ENCODE data around the gene AHCYL1. TPM values are rescaled to one million over a fixed set of nuclear protein-coding genes. Genes with fewer than 3 reads are reported as not detected.

AHCYL1 gene
- total and polyA plus RNA-seq, 7 donors = 42.6 to 76.7 (median 58.2) TPM

- H3K27ac ChIP-seq = peak overlapping the region in 1 of 4 donors; percentile 32
- H3K27me3 ChIP-seq = no peaks in the 10 kb centered on the region
- H3K36me3 ChIP-seq = peaks cover 33 to 100% (median 74%) of the 10 kb centered on the region in 4 donors
- WGBS, 2 donors = 70 to 82% methylated on average over 11 of the region's 11 CpGs
- no peak for DNase-seq
- H3K9me3 ChIP-seq = no peaks in the 10 kb centered on the region
- peaks cover 0 to 17% (median 15%) of the 10 kb centered on the region in 4 donors for H3K4me1 ChIP-seq
- H3K4me3 ChIP-seq = no peak overlapping the region
- intact Hi-C loops (cut with DNase I) = no loop called here
- no peak for TF ChIP-seq POLR2AphosphoS5 (IDR thresholded peaks at IDR 0.05)
- no peak for TF ChIP-seq EP300 (IDR thresholded peaks at IDR 0.05)
- TF ChIP-seq POLR2A (IDR thresholded peaks at IDR 0.05) = no peak
- no peak for TF ChIP-seq CTCF (IDR thresholded peaks at IDR 0.05)
Observed at GRCh38 chr1:110049801-110050601, 65.4 kb downstream of the AHCYL1 start.

- H3K27me3 ChIP-seq = no peaks in the 10 kb centered on the region
- no peak overlapping the region for H3K4me3 ChIP-seq
- H3K9me3 ChIP-seq = no peaks in the 10 kb centered on the region
- 85 to 86% methylated on average over 4 of the region's 4 CpGs for WGBS, 2 donors
- peaks cover 31 to 100% (median 70%) of the 10 kb centered on the region in 4 donors for H3K36me3 ChIP-seq
- DNase-seq = no peak
- peaks cover 0 to 18% (median 17%) of the 10 kb centered on the region in 4 donors for H3K4me1 ChIP-seq
- TF ChIP-seq CTCF (IDR thresholded peaks at IDR 0.05) (no peak), POLR2A (IDR thresholded peaks at IDR 0.05) (no peak), EP300 (IDR thresholded peaks at IDR 0.05) (no peak), POLR2AphosphoS5 (IDR thresholded peaks at IDR 0.05) (no peak)
- intact Hi-C loops (cut with DNase I) = no loop called here
- peak overlapping the region in 1 of 4 donors; percentile 13 for H3K27ac ChIP-seq
Observed at GRCh38 chr1:110050602-110051261, 66.2 kb downstream of the AHCYL1 start.

- 88 to 94% methylated on average over 2 of the region's 2 CpGs for WGBS, 2 donors
- H3K9me3 ChIP-seq = no peaks in the 10 kb centered on the region
- no peak overlapping the region for H3K4me3 ChIP-seq
- intact Hi-C loops (cut with DNase I) = no loop called here
- H3K27me3 ChIP-seq = no peaks in the 10 kb centered on the region
- H3K36me3 ChIP-seq = peaks cover 31 to 100% (median 64%) of the 10 kb centered on the region in 4 donors
- H3K4me1 ChIP-seq = peaks cover 0 to 23% (median 21%) of the 10 kb centered on the region in 4 donors
- TF ChIP-seq POLR2AphosphoS5 (IDR thresholded peaks at IDR 0.05) (no peak), CTCF (IDR thresholded peaks at IDR 0.05) (no peak), EP300 (IDR thresholded peaks at IDR 0.05) (no peak), POLR2A (IDR thresholded peaks at IDR 0.05) (no peak)
- no peak for DNase-seq
- H3K27ac ChIP-seq = no peak overlapping the region
Observed at GRCh38 chr1:110051262-110051648, 66.7 kb downstream of the AHCYL1 start.

- WGBS, 2 donors = 64 to 80% methylated on average over 16 of the region's 16 CpGs
- Histone ChIP-seq H3K4me3 (no peak overlapping the region), H3K4me1 (peaks cover 0 to 42% (median 34%) of the 10 kb centered on the region in 4 donors), H3K36me3 (peaks cover 20 to 100% (median 49%) of the 10 kb centered on the region in 4 donors), H3K27ac (no peak overlapping the region), H3K27me3 (no peaks in the 10 kb centered on the region), H3K9me3 (no peaks in the 10 kb centered on the region)
- DNase-seq = peak; percentile 80
- TF ChIP-seq POLR2A (IDR thresholded peaks at IDR 0.05) (no peak), POLR2AphosphoS5 (IDR thresholded peaks at IDR 0.05) (no peak), EP300 (IDR thresholded peaks at IDR 0.05) (no peak), CTCF (IDR thresholded peaks at IDR 0.05) (peak; percentile 68 to 98 (median 86))
- intact Hi-C loops (cut with DNase I) = loop anchor here (1.0 kb wide), 1 partner anchor 52 kb away; no protein-coding TSS in a partner anchor
Observed at GRCh38 chr1:110053552-110054428, 69.2 kb downstream of the AHCYL1 start.

Measured in sigmoid colon (tissue), 7 donors.